ENCODE results near the gene SLC17A9. TPM values are rescaled to one million over a fixed set of nuclear protein-coding genes. Genes with fewer than 3 reads are reported as not detected.

The SLC17A9 gene, protein sequence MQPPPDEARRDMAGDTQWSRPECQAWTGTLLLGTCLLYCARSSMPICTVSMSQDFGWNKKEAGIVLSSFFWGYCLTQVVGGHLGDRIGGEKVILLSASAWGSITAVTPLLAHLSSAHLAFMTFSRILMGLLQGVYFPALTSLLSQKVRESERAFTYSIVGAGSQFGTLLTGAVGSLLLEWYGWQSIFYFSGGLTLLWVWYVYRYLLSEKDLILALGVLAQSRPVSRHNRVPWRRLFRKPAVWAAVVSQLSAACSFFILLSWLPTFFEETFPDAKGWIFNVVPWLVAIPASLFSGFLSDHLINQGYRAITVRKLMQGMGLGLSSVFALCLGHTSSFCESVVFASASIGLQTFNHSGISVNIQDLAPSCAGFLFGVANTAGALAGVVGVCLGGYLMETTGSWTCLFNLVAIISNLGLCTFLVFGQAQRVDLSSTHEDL
- total RNA-seq (2021; ENCODE audit: unreplicated experiment) (0.28 TPM), Bru-seq, nascent RNA (percentile 24 among the genes with signal in this experiment), BruChase-seq, experiment 1, labeled RNA remaining after a 2-hour chase (percentile 19 among the genes with signal in this experiment), BruChase-seq, experiment 2, labeled RNA remaining after a 6-hour chase (percentile 18 among the genes with signal in this experiment)
- polyA plus RNA-seq (2012; ENCODE audit: insufficient read length): not detected
- long read RNA-seq: 0 reads

DNA sequence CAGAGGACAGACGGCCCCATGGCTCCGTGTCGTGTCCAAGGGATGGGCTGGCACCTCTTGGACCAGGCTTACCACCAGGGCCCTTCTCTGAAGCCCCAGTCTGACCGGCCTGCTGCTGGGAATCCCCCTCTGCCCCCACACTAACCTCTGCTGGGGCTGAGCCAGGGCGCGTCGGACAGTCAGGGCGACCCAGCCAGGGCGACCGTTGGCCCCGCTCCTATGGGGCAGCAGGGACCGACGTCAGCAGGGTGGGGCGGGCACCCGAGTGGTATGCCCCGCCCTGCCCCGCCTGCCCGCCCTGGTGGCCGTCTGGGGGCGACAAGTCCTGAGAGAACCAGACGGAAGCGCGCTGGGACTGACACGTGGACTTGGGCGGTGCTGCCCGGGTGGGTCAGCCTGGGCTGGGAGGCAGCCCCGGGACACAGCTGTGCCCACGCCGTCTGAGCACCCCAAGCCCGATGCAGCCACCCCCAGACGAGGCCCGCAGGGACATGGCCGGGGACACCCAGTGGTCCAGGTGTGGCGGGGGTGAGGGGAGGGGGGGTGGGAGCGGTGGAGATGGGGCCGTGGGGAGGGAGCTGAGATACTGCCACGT is at the start of gene SLC17A9:
Gene SLC17A9, plus strand, starts transcription at position 337 of the 595 bp plus-strand sequence. Its CDS starts 122 bp downstream, at position 459.
- no peaks in the 10 kb centered on the region for H3K27me3 ChIP-seq (ENCODE audit: control insufficient read depth, insufficient read depth, low read length)
- no peaks in the 10 kb centered on the region for H3K36me3 ChIP-seq (ENCODE audit: control insufficient read depth, insufficient read depth, low read length)
- intact Hi-C loops (cut with micrococcal nuclease; ENCODE audit: unreplicated experiment): no loop called here
- no peak within 1 kb of the TSS for H3K27ac ChIP-seq (ENCODE audit: low read length)
- no peak within 1 kb of the TSS for H3K4me3 ChIP-seq (ENCODE audit: low read depth in 2 of 2, low read length in 2 of 2)
- TF ChIP-seq, protein P1, sequence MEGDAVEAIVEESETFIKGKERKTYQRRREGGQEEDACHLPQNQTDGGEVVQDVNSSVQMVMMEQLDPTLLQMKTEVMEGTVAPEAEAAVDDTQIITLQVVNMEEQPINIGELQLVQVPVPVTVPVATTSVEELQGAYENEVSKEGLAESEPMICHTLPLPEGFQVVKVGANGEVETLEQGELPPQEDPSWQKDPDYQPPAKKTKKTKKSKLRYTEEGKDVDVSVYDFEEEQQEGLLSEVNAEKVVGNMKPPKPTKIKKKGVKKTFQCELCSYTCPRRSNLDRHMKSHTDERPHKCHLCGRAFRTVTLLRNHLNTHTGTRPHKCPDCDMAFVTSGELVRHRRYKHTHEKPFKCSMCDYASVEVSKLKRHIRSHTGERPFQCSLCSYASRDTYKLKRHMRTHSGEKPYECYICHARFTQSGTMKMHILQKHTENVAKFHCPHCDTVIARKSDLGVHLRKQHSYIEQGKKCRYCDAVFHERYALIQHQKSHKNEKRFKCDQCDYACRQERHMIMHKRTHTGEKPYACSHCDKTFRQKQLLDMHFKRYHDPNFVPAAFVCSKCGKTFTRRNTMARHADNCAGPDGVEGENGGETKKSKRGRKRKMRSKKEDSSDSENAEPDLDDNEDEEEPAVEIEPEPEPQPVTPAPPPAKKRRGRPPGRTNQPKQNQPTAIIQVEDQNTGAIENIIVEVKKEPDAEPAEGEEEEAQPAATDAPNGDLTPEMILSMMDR (IDR thresholded peaks at IDR 0.05): no peak
- TF ChIP-seq SIN3A (IDR thresholded peaks at IDR 0.05; ENCODE audit: borderline replicate concordance, insufficient read depth, low read depth, low read length): no peak
- TF ChIP-seq POLR2AphosphoS5 (IDR thresholded peaks at IDR 0.05; ENCODE audit: low read depth, low read length): no peak
- TF ChIP-seq, protein P2, sequence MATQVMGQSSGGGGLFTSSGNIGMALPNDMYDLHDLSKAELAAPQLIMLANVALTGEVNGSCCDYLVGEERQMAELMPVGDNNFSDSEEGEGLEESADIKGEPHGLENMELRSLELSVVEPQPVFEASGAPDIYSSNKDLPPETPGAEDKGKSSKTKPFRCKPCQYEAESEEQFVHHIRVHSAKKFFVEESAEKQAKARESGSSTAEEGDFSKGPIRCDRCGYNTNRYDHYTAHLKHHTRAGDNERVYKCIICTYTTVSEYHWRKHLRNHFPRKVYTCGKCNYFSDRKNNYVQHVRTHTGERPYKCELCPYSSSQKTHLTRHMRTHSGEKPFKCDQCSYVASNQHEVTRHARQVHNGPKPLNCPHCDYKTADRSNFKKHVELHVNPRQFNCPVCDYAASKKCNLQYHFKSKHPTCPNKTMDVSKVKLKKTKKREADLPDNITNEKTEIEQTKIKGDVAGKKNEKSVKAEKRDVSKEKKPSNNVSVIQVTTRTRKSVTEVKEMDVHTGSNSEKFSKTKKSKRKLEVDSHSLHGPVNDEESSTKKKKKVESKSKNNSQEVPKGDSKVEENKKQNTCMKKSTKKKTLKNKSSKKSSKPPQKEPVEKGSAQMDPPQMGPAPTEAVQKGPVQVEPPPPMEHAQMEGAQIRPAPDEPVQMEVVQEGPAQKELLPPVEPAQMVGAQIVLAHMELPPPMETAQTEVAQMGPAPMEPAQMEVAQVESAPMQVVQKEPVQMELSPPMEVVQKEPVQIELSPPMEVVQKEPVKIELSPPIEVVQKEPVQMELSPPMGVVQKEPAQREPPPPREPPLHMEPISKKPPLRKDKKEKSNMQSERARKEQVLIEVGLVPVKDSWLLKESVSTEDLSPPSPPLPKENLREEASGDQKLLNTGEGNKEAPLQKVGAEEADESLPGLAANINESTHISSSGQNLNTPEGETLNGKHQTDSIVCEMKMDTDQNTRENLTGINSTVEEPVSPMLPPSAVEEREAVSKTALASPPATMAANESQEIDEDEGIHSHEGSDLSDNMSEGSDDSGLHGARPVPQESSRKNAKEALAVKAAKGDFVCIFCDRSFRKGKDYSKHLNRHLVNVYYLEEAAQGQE (IDR thresholded peaks at IDR 0.05; ENCODE audit: insufficient read depth in 1 of 2, low read depth in 2 of 2, low read length in 1 of 2): no peak
- TF ChIP-seq TCF7L2 (IDR thresholded peaks at IDR 0.05; ENCODE audit: low read depth, low read length): no peak
- BruUV-seq (replicated peaks): no TSS peak
- H3K4me1 ChIP-seq (ENCODE audit: control insufficient read depth, insufficient read depth, low read length): peaks cover 9% of the 10 kb centered on the region; the same call in 1 of the 2 replicates
- in situ Hi-C loops (cut with HindIII; ENCODE audit: low pct_unique_long_range_greater_than_20kb, low sequenced_read_pairs): no loop called here
- no peak for DNase-seq (ENCODE audit: low read depth, low spot score)
- peak; percentile 13; the same call in 1 of the 2 replicates for ATAC-seq
- no peaks in the 10 kb centered on the region for H3K9me3 ChIP-seq (ENCODE audit: control insufficient read depth, insufficient read depth, low read depth, low read length)
- POLR2A ChIA-PET: no interaction called here
- CTCF ChIA-PET: no interaction called here

DNA sequence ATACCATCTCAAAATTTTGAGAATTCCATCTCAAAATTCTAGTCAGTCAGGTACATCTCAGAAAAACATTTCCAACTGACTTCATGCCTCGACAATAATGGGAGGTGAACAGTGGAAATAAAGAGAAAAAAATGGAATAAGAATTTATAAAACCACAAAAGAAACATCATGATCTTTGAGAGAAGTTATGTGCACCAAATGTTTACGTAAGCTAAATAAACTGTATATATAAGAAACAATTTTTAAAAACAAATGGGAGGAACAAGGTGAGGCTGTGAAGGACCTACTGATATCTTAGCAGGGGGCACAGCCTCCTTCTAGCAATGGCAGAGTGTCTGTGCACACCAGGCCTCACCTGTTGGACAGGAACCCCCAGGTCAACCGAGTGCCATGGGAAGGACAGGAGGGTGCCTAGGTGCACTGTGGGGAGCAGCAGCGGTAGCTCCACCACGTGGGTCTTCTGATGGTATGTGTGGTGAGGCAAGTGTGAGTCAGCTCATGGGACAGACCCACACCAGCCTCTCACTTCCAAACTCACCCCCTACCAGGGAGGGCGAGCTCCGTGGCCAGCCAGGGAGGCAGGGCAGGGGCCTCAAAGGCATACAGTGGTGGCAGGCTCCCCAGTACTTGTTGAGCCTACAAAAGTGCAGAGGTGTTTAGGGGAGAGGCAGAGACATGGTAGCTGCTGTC is 49.4 kb upstream of the SLC17A9 start:
- Histone ChIP-seq H3K27me3 (ENCODE audit: control insufficient read depth, insufficient read depth, low read length) (no peaks in the 10 kb centered on the region), H3K27ac (ENCODE audit: low read length) (no peak overlapping the region), H3K36me3 (ENCODE audit: control insufficient read depth, insufficient read depth, low read length) (peaks cover 44% of the 10 kb centered on the region), H3K4me1 (ENCODE audit: control insufficient read depth, insufficient read depth, low read length) (peaks cover 24% of the 10 kb centered on the region), H3K4me3 (ENCODE audit: low read depth in 2 of 2, low read length in 2 of 2) (no peak overlapping the region), H3K9me3 (ENCODE audit: control insufficient read depth, insufficient read depth, low read depth, low read length) (no peaks in the 10 kb centered on the region)
- ChIA-PET POLR2A (interaction anchor here (0.6 kb wide), 1 partner anchor 369 kb away, joined by 10 read pairs; the partner anchor contains the start of gene ARFGAP1), CTCF (no interaction called here)
- in situ Hi-C loops (cut with HindIII; ENCODE audit: low pct_unique_long_range_greater_than_20kb, low sequenced_read_pairs): no loop called here
- intact Hi-C loops (cut with micrococcal nuclease; ENCODE audit: unreplicated experiment): no loop called here
- no peak for ATAC-seq
- TF ChIP-seq, protein P1 (IDR thresholded peaks at IDR 0.05): no peak
- TF ChIP-seq SIN3A (IDR thresholded peaks at IDR 0.05; ENCODE audit: borderline replicate concordance, insufficient read depth, low read depth, low read length): no peak
- DNase-seq (ENCODE audit: low read depth, low spot score): no peak
- BruUV-seq (replicated peaks): no TSS peak

Measured in Panc1 (cell line).